ENCODE data around the gene NEK7.
A peak's percentile ranks its signal among the peaks of the same experiment; 100 is the strongest.
"Not testable (repeated sequence)": the region's sequence is repeated elsewhere in the genome, so short reads cannot be mapped to it uniquely, and the experiment has no call there.

NEK7 gene

GRCh38 chr1:198298640-198299039 is 141.8 kb downstream of the NEK7 start:
- DNase-seq: no peak

GRCh38 chr1:198300451-198300850 is 143.7 kb downstream of the NEK7 start:
- no peak for DNase-seq

- DNase-seq: no peak
Observed at GRCh38 chr1:198304431-198304830, 147.6 kb downstream of the NEK7 start.

- DNase-seq: not testable (repeated sequence)
Observed at GRCh38 chr1:198314817-198315216, 158.0 kb downstream of the NEK7 start.

GRCh38 chr1:198315331-198315730 is 158.5 kb downstream of the NEK7 start:
- DNase-seq: not testable (repeated sequence)

GRCh38 chr1:198316546-198317100 is 159.8 kb downstream of the NEK7 start:
- no peak for DNase-seq

GRCh38 chr1:198318085-198318484 is 161.3 kb downstream of the NEK7 start:
- no peak for DNase-seq

- no peak for DNase-seq
Observed at GRCh38 chr1:198320759-198321158, 164.0 kb downstream of the NEK7 start.

- DNase-seq: no peak
Observed at GRCh38 chr1:198326232-198326631, 169.4 kb downstream of the NEK7 start.

- DNase-seq: no peak
Observed at GRCh38 chr1:198326915-198327314, 170.1 kb downstream of the NEK7 start.

GRCh38 chr1:198328458-198329032 is 171.7 kb downstream of the NEK7 start:
- no peak for DNase-seq

GRCh38 chr1:198330982-198331615 is 174.3 kb downstream of the NEK7 start:
- DNase-seq: no peak

- DNase-seq: no peak
Observed at GRCh38 chr1:198333744-198334143, 176.9 kb downstream of the NEK7 start.

- no peak for DNase-seq
Observed at GRCh38 chr1:198335663-198336062, 178.9 kb downstream of the NEK7 start.

GRCh38 chr1:198337886-198338285 is 181.1 kb downstream of the NEK7 start:
- no peak for DNase-seq

GRCh38 chr1:198340139-198340538 is 183.3 kb downstream of the NEK7 start:
- no peak for DNase-seq

- no peak for DNase-seq
Observed at GRCh38 chr1:198346178-198346577, 189.4 kb downstream of the NEK7 start.

GRCh38 chr1:198350456-198350855 is 193.7 kb downstream of the NEK7 start:
- no peak for DNase-seq

GRCh38 chr1:198352975-198353695 is 196.3 kb downstream of the NEK7 start:
- no peak for DNase-seq

- DNase-seq: no peak
Observed at GRCh38 chr1:198357937-198358336, 201.1 kb downstream of the NEK7 start.

- DNase-seq: peak; percentile 13
Observed at GRCh38 chr1:198359024-198359653, 202.3 kb downstream of the NEK7 start.

- no peak for DNase-seq
Observed at GRCh38 chr1:198360208-198360729, 203.5 kb downstream of the NEK7 start.

- no peak for DNase-seq
Observed at GRCh38 chr1:198361237-198361767, 204.5 kb downstream of the NEK7 start.

Measured in NCI-H1092 treated with DMSO at 0.1 percent for 48 hours (cell line).